Measurements from ENCODE around the gene SFT2D1.

DNA sequence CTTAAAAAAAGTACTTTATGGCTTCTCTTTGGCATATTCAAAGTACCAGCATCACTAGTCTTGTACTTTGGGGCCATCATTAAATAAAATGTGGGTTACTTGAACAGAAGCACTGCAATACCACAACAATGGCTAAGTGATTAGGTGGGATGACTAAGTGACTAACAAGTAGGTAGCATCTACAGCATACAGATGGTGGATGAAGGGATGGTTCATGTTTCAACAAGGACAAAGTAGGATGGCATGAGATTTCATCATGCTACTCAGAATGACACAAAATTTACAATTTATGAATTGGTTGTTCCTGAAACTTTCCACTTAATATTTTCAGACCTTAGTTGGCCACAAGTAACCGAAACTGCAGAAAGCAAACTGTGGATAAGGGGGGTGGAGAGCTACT lies 32.7 kb upstream of the SFT2D1 start:
- TF ChIP-seq YY1 (IDR thresholded peaks at IDR 0.05; ENCODE audit: insufficient read depth, insufficient read length), result no peak
- TF ChIP-seq ZNF274 (IDR thresholded peaks at IDR 0.05; ENCODE audit: low read depth, low read length), result no peak
